Hypothalamus (tissue), 51 donors: ENCODE measurements around the gene KIAA1217.

ENCODE experiments used
- DNase-seq, 51 donors: peaks; one replicate each; lab custom pipeline; 2025; lab: John Stamatoyannopoulos, UW

Gene KIAA1217

GRCh38 chr10:24208661-24209431 lies at the start of gene KIAA1217:
Gene KIAA1217 (plus strand): TSS chr10:24209138. CDS start chr10:24209194, 56 bp downstream.
- peak in 12 of 51 donors; percentile 3 to 47 (median 13) for DNase-seq

- DNase-seq: peak in 1 of 51 donors; percentile 17
Measured at GRCh38 chr10:24162206-24162985, 46.5 kb upstream of the KIAA1217 start.

GRCh38 chr10:24163485-24163884 lies 45.5 kb upstream of the KIAA1217 start:
- no peak for DNase-seq

GRCh38 chr10:24168258-24169170 lies 40.4 kb upstream of the KIAA1217 start:
- no peak for DNase-seq

GRCh38 chr10:24170199-24170598 lies 38.7 kb upstream of the KIAA1217 start:
- no peak for DNase-seq

- DNase-seq: no peak
Measured at GRCh38 chr10:24172909-24173308, 36.0 kb upstream of the KIAA1217 start.

GRCh38 chr10:24174014-24174413 lies 34.9 kb upstream of the KIAA1217 start:
- DNase-seq: no peak

GRCh38 chr10:24176658-24177057 lies 32.3 kb upstream of the KIAA1217 start:
- no peak for DNase-seq

GRCh38 chr10:24177636-24178035 lies 31.3 kb upstream of the KIAA1217 start:
- no peak for DNase-seq

- no peak for DNase-seq
Measured at GRCh38 chr10:24180891-24181290, 28.0 kb upstream of the KIAA1217 start.

GRCh38 chr10:24184455-24184854 lies 24.5 kb upstream of the KIAA1217 start:
- no peak for DNase-seq

GRCh38 chr10:24193330-24193729 lies 15.6 kb upstream of the KIAA1217 start:
- no peak for DNase-seq

- no peak for DNase-seq
Measured at GRCh38 chr10:24197263-24197662, 11.7 kb upstream of the KIAA1217 start.

- DNase-seq: no peak
Measured at GRCh38 chr10:24201503-24202180, 7.3 kb upstream of the KIAA1217 start.

GRCh38 chr10:24202181-24202570 lies 6.8 kb upstream of the KIAA1217 start:
- no peak for DNase-seq

- no peak for DNase-seq
Measured at GRCh38 chr10:24205821-24206220, 3.1 kb upstream of the KIAA1217 start.

GRCh38 chr10:24206334-24206733 lies 2.6 kb upstream of the KIAA1217 start:
- no peak for DNase-seq

GRCh38 chr10:24206926-24207325 lies 2.0 kb upstream of the KIAA1217 start:
- no peak for DNase-seq

GRCh38 chr10:24207341-24207740 lies 1.6 kb upstream of the KIAA1217 start:
- DNase-seq: no peak
